Measurements from ENCODE around the gene NCAM2. TPM values are rescaled to one million over a fixed set of nuclear protein-coding genes. Genes with fewer than 3 reads are reported as not detected.

Gene NCAM2
- total and polyA plus RNA-seq, 2 of the 4 experiments (the other 2 are of a cell fraction): 2.7 to 5.0 TPM

- Histone ChIP-seq H3K4ac (ENCODE audit: low read depth, low read length) (no peak overlapping the region), H4K91ac (ENCODE audit: insufficient read depth, low read depth, low read length) (no peak overlapping the region), H2BK15ac (ENCODE audit: low read depth, low read length) (no peak overlapping the region), H2AK9ac (replicated peaks; ENCODE audit: low read depth, low read length, poor library complexity) (no peak overlapping the region), H3K23ac (ENCODE audit: low read depth, low read length) (no peak overlapping the region), H3K4me1 (ENCODE audit: control insufficient read depth, insufficient read depth, low read length) (0 out of 2 replicates have a peak, but pooled peaks cover 1% of the 10 kb centered on the region), H3K9me3 (ENCODE audit: control insufficient read depth, insufficient read depth, low read length) (no peaks in the 10 kb centered on the region), H2BK5ac (ENCODE audit: low read depth, low read length, poor library complexity, severe bottlenecking) (peak overlapping the region; percentile 33), H3K79me1 (ENCODE audit: low read depth in 1 of 2, low read length in 2 of 2) (no peaks in the 10 kb centered on the region), H3K27me3 (ENCODE audit: control insufficient read depth, insufficient read depth, low read length) (no peaks in the 10 kb centered on the region), H2AK5ac (ENCODE audit: low read depth, low read length) (no peak overlapping the region), H3K14ac (replicated peaks; ENCODE audit: low read depth, low read length) (no peak overlapping the region), H2AFZ (replicated peaks; ENCODE audit: low read length, poor library complexity) (no peak overlapping the region), H3K56ac (ENCODE audit: extremely low read depth, insufficient read depth, low read length) (no peak overlapping the region), H4K5ac (ENCODE audit: low read depth, low read length) (no peak overlapping the region; the same call in 1 of the 2 replicates), H3K9me1 (ENCODE audit: insufficient read depth, low read length) (no peaks in the 10 kb centered on the region), H3K4me3 (ENCODE audit: insufficient read depth, low read depth, low read length) (no peak overlapping the region), H3K9ac (ENCODE audit: low read depth, low read length) (no peak overlapping the region), H3K36me3 (ENCODE audit: control insufficient read depth, insufficient read depth, low read length) (no peaks in the 10 kb centered on the region), H2BK20ac (ENCODE audit: low read depth, low read length) (no peak overlapping the region), H3K27ac (ENCODE audit: insufficient read depth, low read length) (no peak overlapping the region), H3K4me2 (ENCODE audit: low read depth, low read length) (no peak overlapping the region), H2BK120ac (ENCODE audit: low read depth, low read length) (no peak overlapping the region), H4K20me1 (ENCODE audit: insufficient read depth, low read length) (no peaks in the 10 kb centered on the region), H4K8ac (ENCODE audit: low read depth in 2 of 2, low read length in 2 of 2) (no peak overlapping the region; a peak in 1 of 4 replicates), H3K18ac (ENCODE audit: low read depth, low read length) (no peak overlapping the region)
- in situ Hi-C loops (cut with MboI; ENCODE audit: low sequenced_read_pairs) (loop anchor here (25.0 kb wide), 1 partner anchor 205 kb away; no protein-coding TSS in a partner anchor), intact Hi-C loops (cut with micrococcal nuclease) (no loop called here), dilution Hi-C loops (cut with HindIII; ENCODE audit: low sequenced_read_pairs, unreplicated experiment) (no loop called here)
- ChIA-PET CTCF (interaction anchor here (0.7 to 0.8 kb wide), 2 partner anchors 43 to 153 kb away, joined by 3 read pairs; no protein-coding TSS in a partner anchor), POLR2A (ENCODE audit: unreplicated experiment) (no interaction called here)
- no TSS peak for BruUV-seq (replicated peaks)
- ATAC-seq (ENCODE audit: low read depth) (peak; percentile 64), DNase-seq (peak; percentile 51)
- no CpG with 5 or more reads among the region's 4 CpGs for WGBS, 2 experiments (ENCODE audit: extremely low coverage in 2 of 2, insufficient read length in 1 of 2)
- TF ChIP-seq RAD21 (IDR thresholded peaks at IDR 0.05; ENCODE audit: low read length) (no peak), USF2 (IDR thresholded peaks at IDR 0.05; ENCODE audit: low read depth, low read length) (peak; percentile 42; the same call in 1 of the 2 replicates), RCOR1 (IDR thresholded peaks at IDR 0.05; ENCODE audit: insufficient replicate concordance, low read length) (no peak), CTCF (conservative IDR thresholded peaks at IDR 0.05; ENCODE audit: low read depth, low read length) (no peak)
These were observed 158.7 kb downstream of the NCAM2 start for GRCh38 chr21:21156957-21157356.
